RKO (cell line): Measurements from ENCODE around the gene NUTM2B.
A peak's percentile ranks its signal among the peaks of the same experiment; 100 is the strongest.
"Not testable (repeated sequence)": the region's sequence is repeated elsewhere in the genome, so short reads cannot be mapped to it uniquely, and the experiment has no call there.

Experiments used
- DNase-seq: peaks from one replicate; pipeline ENCODE4 v3.0.0-alpha.2; 2016; ENCODE audit warnings: low spot score

The NUTM2B gene, protein sequence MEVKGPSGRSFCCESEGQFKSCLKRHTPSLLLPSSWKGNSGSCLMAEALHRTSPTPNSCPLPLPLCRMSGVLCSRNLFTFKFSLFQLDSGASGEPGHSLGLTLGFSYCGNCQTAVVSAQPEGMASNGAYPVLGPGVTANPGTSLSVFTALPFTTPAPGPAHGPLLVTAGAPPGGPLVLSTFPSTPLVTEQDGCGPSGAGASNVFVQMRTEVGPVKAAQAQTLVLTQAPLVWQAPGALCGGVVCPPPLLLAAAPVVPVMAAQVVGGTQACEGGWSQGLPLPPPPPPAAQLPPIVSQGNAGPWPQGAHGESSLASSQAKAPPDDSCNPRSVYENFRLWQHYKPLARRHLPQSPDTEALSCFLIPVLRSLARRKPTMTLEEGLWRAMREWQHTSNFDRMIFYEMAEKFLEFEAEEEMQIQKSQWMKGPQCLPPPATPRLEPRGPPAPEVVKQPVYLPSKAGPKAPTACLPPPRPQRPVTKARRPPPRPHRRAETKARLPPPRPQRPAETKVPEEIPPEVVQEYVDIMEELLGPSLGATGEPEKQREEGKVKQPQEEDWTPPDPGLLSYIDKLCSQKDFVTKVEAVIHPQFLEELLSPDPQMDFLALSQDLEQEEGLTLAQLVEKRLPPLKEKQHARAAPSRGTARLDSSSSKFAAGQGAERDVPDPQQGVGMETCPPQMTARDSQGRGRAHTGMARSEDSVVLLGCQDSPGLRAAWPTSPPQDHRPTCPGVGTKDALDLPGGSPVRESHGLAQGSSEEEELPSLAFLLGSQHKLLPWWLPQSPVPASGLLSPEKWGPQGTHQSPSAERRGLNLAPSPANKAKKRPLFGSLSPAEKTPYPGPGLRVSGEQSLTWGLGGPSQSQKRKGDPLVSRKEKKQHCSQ

DNA sequence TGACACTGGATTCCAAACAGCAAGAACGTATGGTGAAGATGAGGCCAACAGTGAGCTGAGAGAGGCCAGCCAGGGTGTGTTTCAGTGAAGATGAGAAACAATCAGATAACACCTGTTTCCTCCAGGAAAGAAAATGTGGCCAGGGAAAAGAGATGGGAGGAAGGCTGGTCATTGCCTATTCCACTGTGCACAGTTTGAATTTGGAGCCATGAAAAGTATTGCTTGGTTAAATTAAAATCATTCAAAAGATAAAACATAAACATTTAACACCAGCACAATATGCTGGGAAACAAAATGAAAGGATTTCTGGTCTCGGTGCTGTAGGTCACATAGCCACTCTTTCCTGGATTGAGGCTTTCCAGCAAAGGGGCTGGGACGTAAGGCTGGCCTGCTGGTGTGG, at the start of gene NUTM2B:
Gene NUTM2B, plus strand, starts transcription at position 301 of the 400 bp plus-strand sequence. CDS start 383 bp downstream, outside the sequence.
- DNase-seq, result not testable (repeated sequence)

DNA sequence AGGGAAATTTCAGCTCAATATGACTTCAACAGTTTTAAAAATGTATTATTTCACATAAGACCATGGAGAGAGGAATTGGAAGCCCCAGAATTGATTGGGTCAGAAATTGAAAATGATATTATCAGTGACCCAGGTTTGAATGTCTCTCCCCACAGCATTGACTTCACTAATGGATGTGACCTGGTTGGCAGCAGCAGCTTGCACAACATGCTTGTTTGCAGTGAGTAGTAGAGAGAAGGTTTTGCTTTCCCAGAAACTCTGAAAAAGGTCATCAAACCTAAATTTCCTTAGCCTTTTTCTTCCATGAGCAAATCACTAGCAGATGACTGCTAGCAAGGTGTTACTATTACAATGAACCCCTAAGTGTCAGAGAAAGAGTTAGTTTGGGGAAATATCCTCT, 39.7 kb upstream of the NUTM2B start:
- not testable (repeated sequence) for DNase-seq

DNA sequence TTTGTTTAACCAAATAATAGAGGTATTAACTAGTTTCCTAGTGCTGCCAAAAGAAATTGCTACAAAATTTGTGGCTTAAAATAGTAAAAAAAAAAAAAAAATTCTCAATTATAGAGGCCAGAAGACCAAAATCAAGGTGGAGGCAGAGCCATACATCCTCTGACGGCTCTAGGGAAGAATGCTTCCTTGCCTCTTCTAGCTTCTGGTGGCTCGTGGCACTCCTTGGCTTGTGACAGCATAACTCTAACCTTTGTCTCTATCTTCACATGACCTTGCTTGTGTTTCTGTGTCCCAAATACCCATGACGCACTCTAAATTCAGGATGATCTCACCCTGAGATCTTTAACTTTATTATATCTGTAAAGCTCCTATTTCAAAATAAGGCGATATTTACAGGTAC, 38.3 kb upstream of the NUTM2B start:
- DNase-seq, result not testable (repeated sequence)

DNA sequence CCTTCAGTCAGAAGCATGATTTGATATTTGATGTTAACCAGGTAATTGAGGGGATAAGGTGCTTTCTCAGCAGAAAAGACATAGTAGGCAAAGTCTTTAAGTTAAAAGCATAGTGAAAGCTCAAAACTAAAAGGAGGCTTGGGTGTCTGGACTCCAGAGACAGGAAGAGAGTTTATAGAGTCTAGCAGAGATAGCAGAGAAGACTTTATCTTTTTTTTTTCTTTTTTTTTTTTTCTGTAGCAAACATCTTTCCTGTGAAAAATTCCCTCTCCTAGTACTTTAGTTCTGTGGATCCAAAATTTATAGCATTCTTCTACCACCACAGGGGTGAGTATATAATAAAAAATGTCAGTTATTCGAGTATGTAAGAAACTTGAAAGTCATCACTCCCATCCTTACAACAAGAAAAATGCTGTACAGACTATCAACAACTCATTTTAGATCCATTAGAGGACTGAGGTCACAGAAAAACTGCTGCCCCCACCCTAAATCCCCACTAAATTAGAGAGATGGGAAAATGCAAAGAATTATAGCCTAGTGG, 33.7 kb upstream of the NUTM2B start:
- DNase-seq, result not testable (repeated sequence)

DNA sequence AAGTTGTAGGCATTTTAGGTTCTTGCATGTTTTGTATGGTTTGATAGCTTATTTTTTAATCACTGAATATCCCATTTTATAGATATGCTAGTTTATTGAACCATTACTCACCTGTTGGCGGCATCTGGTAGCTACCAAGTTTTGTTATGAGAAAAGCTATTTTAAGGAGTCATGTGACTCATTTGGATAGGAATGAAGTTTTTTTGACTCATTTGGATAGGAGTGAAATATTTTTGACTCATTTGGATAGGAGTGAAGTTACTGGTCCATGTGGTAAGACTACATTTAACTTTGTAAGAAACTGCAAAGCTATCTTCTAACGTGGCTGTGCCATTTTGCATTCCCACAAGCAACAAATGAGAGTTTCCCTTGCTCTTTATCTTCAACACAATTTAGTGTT, 28.1 kb upstream of the NUTM2B start:
- peak; percentile 33 for DNase-seq

DNA sequence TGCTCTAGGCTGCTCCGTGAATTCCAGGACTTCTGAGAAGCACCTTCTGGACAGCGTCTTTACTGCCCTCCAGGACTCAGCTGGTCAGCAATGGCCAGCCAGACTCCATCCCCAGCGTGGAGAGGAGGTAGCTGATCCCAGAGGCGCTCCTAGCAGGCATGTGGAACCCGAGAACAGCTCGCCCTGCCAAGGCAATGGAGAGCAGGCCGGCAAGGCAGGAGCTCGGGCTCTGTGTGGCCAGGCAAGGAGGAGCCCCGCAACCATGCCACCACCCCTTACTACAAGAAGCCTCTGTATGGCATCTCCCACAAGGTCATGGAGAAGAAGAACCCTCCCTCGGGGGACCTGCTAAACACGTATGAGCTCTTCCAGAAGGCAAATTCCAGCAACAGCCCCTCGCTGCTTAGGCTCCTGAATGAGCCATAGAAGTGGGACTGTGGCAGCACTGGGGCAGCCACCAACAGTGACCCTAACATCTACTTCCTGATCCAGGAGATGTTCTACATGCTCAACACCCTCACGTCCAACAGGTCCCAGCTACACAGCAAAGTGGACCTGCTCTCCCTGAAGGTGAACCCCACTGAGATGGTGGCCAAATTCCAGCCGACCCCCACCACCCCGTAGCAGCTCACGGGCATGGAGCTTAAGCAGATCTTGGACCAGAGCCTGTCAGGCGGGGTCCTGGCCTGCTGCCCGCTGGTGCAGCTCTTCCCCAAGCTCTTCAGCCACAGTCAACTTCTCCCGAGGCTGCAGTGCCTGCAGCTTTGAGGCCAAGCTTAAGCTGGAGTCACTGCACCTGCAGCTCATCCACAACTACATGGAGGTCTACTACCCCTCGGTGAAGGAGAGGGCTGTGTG, 19.8 kb upstream of the NUTM2B start:
- not testable (repeated sequence) for DNase-seq

DNA sequence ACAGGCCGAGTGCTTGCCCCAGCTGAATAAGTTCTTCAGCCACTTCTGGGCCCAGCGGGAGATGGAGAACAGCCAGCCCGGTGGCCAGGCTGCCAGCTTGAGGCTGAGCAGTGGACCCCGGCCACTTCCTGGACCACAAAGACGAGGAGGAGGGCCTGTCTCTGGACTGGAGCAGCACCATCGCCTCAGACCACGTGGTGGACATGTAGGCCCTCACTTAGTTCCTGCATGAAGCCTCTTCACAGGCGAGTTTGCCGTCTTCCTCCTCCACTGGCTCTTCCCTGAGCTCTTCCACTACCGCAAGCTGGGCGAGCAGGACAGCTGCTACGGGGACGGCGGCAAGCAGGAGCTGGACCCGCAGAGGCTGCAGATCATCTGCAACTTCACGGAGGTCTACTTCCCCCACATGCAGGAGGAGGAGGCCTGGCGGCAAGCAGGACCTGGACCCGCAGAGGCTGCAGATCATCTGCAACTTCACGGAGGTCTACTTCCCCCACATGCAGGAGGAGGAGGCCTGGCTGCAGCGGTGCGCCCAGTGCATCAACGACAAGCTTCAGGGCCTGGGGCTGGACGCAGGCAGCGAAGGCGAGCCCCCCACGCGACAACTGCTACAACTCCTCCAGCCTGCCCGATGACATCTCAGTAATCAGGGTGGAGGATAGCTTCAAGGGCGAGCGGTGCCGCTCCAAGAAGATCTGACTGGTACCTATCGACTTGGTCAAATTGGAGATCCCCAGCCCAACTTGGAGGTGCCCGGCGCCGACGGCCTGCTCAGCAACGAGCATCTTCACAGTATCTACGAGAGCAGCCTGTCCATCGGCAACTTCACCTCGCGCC, 18.9 kb upstream of the NUTM2B start:
- not testable (repeated sequence) for DNase-seq

DNA sequence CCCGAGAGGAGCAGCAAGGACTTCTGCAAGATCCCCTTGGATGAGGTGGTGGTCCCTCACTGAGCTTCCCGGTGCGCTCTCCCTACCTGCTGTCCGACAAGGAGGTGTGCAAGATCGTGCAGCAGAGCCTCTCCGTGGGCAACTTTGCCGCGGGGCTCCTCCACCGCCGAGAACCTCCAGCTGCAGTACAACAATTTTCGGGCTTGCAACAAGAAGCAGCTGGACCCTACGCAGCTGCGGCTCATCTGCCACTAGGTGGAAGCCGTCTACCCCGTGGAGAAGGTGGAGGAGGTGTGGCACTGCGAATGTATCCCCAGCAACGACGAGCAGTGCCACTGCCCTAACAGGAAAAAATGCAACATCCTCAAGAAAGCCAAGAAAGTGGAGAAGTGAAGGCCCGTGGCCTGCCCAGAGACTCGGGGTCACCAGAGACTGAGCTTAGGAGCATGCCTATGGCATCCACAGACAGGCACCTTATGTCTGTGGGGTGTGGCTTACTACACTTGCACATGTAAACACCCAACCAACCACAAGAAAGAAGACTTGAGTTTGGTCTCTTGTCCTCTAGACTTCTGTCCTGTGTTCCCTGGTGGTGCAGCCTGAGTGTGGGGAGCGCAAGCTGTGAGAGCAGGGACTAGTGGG, 17.9 kb upstream of the NUTM2B start:
- peak; percentile 51 for DNase-seq

DNA sequence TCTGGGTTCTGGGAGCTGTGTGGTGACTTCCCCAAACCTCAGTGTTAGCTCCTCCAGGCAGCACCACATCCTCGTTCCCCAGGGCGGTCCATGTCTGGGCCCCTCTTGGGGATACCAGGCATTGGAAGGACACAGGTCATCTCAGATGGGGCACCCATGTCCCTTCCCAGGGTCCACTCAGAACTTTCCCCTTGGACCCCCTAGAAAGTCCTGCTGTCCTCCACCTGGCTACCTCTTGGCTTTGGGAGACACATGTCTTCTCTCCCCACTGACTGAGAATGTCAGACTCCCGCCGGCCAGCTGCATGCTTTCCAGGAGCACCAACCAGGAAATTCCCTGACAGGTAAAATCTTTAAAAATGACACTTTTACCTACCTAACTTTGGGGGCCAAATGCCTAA, 16.4 kb upstream of the NUTM2B start:
- DNase-seq, result not testable (repeated sequence)

DNA sequence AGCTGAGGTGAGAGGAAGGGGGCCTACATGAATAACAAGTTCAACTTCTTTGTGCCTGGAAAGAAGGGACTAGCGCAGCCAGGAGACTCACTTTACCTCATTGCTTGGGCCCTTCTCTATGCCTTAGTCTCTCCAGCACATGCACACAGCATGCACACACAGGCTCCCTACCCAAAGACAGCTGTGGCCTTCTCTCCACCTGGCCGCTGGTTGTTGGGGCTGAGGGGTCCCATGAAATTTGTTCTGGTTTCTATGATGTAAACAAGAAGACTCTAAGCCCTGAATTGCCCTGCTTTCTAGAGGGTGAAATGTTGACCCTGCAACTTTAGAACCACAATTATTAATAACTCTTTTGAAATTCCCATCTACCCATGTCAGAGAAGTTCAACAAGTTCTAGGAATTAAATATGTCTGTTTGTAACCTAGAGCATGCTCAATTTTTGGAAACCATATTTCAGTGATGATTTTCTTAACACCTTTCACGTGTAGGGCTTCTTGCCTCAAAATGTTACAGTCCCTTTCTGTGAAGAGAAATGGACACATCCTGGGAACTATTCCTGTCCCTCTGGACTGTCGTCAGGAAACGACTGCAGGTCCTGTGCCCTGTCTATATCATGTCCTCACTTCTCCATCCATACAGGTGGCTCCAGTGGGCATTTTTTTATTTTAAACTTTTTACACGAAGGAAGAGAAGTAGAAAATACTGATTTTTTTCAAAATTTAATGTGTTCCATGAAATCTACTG, 15.4 kb upstream of the NUTM2B start:
- not testable (repeated sequence) for DNase-seq

DNA sequence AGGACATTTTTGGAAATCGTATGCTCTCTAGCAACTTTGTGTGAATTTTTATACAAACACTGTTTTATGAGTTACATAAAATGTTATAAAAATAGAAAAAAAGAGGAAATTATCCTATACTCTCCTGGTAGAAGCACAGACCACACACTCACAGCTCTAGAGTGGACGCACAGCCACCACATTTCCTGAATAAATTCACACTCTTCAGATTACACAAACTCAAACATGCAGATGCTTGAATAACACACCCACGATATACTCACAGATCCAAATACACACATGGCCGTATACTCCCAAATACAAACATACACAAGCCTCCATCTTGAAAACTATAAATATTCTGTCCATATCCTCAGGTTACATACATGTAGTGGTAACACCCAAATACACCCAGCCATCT, 14.2 kb upstream of the NUTM2B start:
- DNase-seq, result not testable (repeated sequence)

DNA sequence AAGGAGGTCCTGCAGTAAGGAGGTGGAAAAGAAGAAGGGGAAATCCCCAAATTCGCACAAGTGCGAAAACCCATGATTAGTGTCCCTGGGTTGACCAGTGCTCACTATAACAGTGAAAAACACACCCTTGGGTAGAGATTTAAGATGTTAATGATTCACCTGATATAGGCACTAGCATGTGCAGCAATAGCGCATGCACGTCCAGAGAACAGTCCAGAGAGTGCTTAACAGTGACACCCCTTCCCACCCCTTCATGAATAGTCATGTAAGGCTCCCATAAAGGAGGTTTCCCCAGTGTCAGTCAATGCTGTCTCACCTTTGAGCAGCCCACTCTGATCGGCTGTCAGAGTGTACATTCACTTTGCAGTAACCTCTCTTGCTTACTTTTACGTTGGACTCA, 6.4 kb upstream of the NUTM2B start:
- DNase-seq, result not testable (repeated sequence)

DNA sequence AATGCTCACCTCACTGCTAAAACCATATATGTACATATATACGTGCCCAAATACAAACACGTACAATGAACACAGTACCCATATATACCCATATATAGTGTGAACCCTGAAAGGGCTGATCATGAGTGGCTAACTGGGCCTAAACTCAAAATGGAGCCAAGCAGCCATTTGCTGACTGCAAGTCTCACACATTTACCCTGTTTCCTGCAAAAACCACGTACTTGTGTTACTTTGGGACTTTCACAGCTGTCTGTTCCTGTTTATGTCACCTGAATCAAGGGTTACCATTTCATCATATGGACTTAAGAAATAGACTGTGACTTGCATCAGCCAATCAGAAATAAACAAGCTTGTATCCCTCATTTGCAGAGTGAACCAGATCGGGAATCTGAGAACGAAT, 5.9 kb upstream of the NUTM2B start:
- DNase-seq, result not testable (repeated sequence)

DNA sequence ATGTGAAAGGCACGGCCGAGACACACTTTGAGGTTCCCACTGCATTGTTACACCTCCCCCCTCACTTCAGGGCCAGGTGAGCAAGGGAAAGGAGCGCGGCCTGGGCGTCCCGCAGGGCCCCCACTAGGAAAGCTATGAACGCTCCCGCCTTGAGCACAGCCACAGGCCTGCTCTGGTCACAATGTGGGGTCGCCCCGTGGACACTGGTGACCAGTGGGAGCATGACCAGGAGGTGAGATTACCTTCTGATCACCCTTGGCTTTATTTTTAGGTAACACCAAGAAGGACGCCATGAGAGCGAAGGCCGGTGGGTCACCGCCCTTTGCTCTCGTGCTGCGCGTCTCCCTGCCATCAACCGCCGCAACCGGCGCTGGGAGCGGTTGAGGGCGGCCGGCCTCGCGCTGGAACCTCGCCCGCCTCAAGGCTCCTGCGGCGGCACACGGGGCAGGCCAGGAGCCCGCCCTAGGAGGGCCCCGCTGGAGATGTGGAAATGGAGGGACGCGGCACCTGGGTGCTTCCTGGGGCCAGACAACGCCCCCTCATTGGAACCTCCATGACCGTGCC, 2.6 kb upstream of the NUTM2B start:
- not testable (repeated sequence) for DNase-seq

DNA sequence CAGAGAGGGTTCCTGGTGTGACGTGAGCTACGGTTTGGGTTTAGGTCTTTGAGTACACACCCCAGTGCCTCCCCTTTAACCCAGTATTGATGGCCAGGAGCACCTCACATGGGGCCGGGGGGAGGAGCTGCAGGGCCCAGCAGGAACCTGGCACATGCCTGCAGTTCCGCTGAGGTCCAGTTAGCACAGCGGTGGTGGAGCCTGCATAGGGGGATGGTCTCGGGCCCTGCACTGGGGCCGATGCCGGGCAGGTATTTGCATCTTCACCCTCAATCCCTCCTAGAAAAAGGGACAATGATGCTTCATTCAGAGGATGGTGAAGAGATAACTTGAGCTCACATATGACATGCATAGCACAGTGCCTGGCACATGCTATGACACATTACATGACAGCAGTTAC, 4.0 kb downstream of the NUTM2B start:
- not testable (repeated sequence) for DNase-seq

DNA sequence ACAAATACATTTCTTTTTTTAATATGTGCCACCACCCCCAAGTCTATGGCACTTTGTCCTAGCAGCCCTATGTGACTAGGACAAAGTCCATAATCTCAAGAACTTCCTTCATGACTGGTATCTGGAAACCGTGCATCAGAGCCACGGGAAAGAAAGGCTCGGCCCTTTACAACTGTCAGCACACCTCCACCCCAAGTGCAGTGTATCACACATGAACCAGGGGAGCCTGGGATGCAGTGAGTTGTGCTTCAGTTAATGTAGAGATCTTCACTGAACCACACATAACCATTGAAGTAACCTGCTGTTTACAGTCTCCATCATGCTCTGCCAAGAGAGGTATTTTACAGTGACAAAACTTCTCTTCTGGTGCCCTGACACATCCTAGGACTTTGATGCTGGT, 11.9 kb downstream of the NUTM2B start:
- not testable (repeated sequence) for DNase-seq

DNA sequence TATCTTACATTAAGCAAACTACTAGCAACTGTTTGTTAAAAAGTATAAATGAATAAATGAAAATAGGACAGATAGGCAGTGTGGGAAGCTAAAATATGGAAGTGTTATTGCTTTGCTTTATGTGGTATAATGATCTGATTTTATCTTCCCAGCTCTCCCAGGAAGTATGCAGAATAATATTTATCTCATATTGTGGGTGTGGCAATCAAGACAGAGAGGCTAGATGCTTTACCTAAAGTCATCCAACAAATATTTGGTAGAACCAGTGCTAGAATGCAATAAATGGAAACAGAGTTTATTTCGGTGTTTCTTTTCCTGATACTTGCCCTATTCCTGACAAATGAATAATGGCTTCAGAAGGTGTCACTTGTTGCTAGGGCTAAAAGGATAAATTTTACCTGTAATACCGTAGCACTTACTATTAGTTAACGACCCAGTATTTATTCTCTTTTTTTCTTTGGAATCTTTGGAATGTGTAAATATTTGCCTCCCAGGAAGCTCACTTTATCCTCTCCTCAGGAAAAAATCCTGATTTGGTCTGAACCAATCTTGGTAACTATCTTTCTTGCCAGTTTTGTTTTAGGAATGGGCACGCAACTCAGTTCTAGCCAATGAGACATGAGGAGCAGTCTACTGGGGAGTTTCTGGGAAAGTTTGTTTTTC, 14.0 kb downstream of the NUTM2B start:
- DNase-seq, result not testable (repeated sequence)

DNA sequence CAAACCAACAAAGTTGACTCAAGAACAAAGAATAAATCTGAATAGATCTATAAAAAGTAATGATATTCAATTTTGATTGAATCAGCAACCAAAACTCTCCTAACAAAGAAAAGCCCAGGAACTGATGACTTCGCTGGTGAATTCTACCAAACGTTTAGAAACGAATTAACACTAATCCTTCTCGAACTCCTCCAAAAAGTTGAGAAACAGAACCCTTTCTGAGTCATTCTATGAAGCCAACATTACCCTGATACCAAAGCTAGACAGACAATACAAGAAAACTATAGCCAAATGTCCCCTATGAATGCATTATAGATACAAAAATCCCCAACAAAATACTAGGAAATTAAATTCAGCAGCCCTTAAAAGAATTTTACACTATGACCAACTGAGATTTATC, 17.0 kb downstream of the NUTM2B start:
- DNase-seq, result not testable (repeated sequence)

DNA sequence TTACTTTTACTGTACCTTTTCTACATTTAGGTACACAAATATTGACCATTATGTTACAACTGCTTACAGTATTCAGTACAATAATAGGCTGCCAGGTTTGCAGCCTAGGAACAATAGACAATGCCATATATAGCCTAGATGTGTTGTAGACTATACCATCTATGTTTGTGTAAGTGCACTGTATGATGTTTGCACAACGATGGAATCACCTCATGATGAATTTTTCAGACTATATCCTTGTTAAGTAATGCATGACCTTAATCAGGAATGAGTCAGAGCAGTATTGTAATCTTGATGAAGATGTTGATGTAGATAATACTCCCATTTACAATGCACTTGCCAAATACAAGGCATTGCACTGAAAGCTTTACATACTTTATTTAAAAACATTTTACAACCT, 23.6 kb downstream of the NUTM2B start:
- peak; percentile 9 for DNase-seq
